ENCODE data around the gene RASA3.

The RASA3 gene

DNA sequence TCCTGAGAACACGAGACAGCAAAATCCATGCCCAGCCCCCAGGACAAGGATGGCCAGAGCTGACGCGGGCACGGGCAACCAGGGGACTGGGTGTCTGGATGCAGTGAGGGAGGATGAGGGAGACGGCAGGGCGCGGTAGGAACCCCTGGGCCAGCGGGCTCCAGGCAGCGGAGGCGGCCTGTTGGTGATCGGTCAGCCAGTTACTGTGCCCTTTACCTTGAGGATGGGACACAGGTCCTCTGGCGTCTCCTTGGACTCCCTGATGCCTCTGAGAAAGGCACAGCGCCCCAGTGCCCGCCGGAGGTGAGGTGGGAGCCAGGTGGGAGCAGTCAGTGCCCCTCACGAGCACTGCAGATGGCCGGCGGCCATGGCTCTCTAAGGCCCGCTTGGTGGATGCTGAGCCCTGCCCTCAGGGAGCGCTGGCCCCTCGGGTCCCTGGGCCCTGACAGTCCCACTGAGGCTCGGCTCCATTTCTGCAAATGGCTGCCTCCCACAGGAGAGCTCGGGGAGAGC, 189.8 kb downstream of the RASA3 start:
- no peak for DNase-seq

DNA sequence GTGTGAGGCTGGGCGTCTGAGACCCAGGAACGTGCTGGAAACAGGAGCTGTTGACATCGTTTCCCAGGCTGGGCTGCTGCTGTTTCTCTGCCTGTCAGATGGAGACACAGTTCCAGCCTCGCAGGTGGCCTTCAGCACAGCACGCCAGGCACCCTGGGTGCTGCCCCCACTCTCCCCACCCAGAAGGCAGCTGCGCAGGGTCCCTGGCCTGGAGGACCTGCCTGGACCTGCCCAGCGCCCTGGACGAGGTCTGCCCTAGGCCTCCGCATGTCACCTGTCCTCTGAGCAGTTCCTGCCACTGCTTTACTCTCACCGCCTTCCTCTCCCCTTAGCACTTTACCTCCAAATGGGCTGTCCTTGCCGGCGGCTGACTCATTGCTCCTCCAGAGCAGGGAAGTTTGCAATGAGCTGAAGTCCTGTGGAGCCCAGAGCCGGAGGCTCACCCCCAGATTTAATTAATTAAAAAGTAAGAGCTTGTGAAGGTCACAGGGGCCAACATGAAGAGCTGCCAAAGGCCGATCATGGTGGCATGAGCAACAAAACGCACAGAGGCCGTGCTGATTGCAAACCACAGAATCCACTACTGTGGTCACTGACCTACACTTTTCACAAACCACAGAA, 190.7 kb downstream of the RASA3 start:
- DNase-seq, result no peak

- DNase-seq, result no peak
Measured at GRCh38 chr13:113939944-113940297, 192.5 kb downstream of the RASA3 start.

GRCh38 chr13:113939129-113939943, 193.1 kb downstream of the RASA3 start:
- DNase-seq, result no peak

DNA sequence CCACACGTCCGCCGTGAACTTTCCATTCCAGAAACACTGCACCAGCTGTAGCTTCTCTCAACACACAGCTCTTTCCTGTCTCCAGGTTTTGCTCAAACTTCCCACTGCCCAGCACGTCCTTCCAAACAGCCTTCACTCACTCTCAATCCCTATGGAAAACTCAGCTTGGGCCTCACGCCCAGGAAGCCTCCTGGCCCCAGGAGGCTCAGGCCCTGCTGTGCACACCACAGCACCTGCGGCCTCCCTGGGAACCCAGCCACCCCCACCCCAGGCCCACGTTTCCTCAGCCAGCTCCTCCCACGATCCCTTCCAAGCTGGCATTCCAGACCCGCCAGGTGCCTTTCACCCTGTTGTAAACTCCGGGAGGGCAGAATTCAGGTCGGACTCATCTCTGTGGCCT, 193.7 kb downstream of the RASA3 start:
- DNase-seq, result no peak

DNA sequence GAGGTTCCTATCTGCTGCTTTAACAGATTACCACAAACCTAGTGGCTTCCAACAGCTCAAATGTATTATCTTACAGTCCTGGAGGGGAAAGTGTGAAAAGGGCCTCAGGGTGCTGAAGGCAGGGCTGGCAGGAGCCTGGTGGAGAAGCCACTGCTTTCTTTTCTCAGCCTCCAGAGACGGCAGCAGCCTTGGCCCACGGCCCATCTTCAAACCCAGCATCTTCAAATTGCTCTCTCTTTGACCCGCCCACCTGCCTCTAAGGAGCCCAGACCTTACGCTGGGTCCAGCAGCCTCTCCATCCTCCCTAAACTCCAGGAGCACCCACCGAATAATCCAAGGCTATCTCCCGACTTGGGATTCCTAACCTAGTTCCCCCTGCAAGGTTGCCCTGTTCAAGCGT, 194.2 kb downstream of the RASA3 start:
- no peak for DNase-seq

- DNase-seq, result no peak
Measured at GRCh38 chr13:113937527-113938180, 194.8 kb downstream of the RASA3 start.

DNA sequence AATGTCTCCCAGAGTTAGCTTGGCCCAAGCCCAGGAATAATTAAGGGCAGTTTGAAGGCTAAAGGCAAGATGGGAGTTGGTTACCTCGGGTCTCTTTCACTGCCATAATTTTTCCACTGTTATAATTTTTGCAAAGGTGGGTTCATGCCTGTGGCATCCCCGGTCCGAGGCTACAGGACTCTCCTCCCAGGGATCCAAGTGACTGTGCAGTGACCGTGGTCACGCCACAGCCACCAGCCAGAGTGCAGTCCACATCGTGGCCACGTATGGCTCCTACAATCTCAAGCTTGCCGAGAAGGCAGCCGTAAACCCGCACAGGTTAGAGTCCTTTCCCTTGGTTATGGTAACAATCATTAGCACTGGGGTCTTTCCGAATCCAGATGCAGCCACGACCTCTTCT, 195.3 kb downstream of the RASA3 start:
- DNase-seq, result no peak

GRCh38 chr13:113936166-113936965, 196.1 kb downstream of the RASA3 start:
- no peak for DNase-seq

DNA sequence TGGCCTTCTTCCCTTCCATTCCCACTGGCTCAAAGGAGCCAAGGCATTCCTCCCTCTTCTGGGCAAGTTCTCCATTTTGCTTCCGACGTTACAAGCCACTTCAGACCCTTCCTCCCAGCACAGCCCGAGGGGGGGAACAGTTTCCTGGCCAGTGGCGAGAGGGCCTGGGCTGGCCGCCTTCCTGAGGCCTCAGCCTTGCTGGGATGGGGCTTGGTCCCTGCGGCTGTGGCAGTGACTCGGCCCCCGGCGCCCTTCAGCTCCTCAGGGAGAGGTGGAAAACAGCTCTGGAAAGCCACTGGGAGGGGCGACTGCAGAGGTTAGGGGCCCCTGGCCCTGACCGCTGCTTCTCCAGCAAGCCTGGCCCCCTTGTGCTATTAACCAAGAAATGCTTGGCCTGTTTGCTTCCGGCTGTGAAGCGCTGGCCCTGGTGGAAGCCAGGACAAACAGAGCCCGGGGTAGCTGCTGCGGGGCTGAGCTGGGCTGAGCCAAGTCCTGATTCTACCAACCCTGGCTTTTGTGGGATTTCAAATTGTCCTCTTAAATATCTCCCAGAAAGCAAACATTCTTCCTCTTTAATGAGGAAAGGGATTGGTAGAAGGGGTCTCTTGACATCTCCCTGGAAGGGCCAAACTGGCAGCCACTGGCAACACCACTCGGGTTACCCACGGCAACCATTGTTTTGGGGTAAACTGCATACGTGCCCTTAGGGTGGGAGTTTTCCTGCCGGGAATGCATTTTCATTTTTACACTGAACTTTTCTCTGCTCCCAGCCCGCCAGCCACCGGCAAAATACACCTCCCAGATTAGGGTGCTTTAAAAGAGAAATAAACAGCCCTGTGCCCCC, 197.2 kb downstream of the RASA3 start:
- DNase-seq, result no peak

DNA sequence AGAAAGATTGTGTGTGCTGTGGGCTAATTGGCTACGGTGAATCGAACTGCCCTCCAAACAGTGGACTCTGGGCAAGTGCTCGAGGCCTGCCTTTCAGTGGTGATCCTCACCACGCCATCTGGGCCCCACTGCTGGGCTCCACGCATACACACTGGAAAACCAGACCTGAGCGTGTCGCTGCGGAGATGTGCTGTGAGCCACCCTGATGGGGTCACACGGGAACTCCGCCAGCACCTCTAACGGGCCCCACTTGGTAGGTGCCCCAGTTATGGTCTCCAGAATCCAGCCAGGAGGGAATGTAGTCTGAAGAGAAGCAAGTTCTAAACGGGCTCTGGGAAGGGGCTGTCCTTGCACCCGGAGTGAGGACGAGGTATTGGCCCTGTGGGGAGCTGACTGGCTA, 197.8 kb downstream of the RASA3 start:
- DNase-seq, result no peak

DNA sequence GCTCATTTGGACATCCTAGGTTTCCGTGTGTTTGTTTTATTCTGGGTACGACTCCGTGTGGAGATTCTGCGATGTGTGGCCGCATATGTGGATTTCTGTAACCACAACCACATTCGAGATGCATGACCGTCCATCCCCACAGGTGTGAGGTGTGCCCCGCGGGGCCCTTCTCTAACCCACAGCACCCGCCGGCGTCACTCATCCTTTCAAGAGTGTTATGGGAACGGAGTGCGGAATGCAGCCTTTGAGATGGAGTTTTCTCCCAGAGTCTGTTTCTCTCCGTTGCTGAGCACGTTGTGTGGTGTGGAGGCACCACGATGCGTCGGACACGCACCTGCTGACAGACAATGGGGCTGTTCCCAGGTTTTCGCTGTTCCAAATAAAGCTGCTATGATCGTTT, 198.5 kb downstream of the RASA3 start:
- DNase-seq, result no peak

DNA sequence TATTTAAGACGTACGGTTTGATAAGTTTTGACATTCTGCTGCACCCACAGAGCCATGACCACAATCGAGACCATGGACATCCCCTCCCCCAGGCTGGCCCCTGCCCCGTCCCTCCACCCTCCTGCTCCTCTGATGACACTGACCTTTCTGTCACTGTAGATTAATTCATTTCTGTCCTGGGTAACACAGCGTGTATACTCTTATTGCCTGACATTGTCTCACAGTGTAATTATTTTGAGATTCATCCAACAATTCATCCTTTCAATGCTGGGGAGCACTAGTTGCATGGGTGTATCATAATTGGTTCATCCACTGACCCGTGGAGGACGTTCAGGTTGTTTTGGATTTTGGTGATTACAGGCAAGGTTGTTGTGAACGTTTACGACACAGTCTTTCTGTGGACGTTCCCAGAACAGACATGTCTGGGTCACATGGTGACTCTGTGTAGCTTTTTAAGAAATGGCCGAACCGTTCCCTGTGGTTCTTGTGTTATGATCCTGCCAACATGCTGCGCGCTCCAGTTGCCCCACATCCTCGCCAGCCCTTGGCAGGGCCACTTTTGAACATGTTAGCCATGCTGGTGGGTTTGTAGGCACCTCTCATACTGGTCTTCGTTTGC, 200.5 kb downstream of the RASA3 start:
- DNase-seq, result no peak

GRCh38 chr13:113930671-113931637, 201.5 kb downstream of the RASA3 start:
- DNase-seq, result no peak

DNA sequence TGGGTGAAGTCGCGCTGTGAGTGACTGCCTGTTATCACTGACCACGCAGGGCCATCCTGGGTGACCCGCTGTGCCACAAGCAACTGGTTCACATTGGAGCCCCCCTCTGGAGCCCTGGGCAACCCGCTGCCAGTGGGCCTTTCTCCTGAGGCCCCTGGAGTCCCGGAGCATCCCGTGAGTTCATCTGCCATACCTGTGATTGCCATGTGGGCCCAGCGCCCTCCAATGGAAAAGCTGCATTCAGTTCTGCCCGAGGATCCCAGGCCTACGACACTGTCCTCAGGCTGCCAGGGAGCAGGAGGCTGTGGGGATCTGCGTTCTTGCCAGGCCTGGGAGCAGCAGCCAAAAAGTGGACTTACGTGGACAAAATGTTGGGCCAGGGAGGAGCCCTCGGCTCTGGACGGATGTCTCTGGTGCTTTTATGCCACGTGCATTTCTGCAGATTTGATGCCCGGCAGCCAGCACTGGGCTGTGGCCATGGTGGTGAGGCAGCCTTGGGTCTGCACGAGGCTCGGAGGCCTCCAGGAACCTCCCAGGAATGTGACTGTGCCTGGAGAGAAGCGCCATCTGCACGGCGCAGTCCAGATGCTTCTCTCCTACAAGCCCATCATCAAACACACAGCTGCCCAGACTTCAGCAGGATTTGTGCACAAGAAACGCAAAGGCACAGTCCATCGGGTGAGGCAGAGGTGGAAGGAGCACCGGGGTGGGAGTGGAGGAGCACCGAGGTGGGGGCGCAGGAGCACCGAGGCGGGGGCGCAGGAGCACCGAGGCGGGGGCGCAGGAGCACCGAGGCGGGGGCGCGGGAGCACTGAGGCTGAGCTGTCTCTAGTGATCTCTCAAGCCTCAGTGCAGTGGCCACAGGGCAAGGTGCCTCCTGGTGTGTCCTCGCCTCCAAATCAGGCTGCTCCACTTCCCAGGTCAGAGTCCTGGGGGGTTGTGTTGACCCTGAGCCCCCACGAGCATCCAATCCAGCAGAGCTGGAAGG, 202.5 kb downstream of the RASA3 start:
- DNase-seq, result no peak

DNA sequence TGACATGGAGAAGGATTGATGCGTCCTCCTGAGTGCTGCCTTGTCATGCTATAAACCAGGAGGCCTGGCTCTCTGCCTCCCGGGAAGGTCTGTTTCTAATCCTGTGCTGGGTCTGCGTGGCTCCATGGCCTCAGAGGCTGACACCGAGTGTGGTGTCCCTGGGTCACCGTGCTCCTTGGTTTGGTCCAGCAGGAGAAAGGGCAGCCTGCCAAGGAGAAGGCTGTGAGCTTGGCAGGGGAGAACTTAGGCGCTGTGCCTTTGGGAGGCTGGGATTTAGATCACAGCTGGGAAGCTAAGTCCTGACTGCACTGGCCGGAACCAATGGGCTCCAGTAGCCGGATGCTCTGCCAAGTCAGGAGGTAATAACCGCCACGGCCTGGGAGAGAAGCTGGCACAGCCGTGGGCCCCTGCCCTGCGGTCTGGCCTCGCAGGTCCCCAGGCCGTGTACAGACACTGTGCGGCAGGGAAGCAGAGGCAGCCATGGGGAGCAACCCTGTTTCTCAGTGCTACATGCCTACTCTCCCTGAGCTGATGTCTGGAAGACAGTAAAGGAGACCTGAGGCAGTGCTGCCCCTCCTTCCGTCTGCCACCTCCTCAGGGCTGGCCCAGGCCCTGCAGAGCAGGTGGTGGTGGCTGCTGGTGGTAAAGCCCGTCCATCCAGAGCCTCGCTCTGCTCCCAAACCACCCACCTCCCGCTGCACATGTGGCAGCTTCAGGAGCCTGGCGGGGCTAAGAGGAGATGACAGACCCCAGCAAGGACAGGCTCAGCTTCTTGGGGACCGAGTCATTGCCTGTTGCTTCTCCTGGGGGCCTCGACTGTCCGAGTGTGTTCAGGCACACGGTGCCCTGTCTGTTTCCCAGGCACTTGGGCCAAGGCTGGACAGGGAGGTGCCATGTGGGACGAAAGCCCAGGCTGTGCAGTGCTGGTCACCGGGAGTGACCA, 203.5 kb downstream of the RASA3 start:
- DNase-seq, result no peak

Data from NCI-H524 treated with DMSO at 0.1 percent for 48 hours (cell line).